Right lobe of liver (tissue), 4 donors: ENCODE results near the gene COL6A5.

Experiments used
- POLR2A ChIP-seq: fragments of 450-650 bp; IDR thresholded peaks from one replicate; pipeline ENCODE4 v1.6.1; 2017; ENCODE audit warnings: antibody characterized with exemption, mild to moderate bottlenecking
- TF ChIP-seq, protein P1 (sequence below), 4 donors: fragments of 200-600 bp in 3 of 4; fragments of 450-650 bp in 1 of 4; IDR thresholded peaks; one replicate each; pipeline versions ENCODE4 v1.5.1 to v1.8.0; 2016 to 2022; ENCODE audit warnings: antibody characterized with exemption in 4 of 4, mild to moderate bottlenecking in 2 of 4
- donor health status: DM: no; HTN: no; CAD: no.
- donor health status: DM: no; HTN: no; CAD: no.
- donor health status: DM: no; HTN: yes; CAD: no.

DNA sequence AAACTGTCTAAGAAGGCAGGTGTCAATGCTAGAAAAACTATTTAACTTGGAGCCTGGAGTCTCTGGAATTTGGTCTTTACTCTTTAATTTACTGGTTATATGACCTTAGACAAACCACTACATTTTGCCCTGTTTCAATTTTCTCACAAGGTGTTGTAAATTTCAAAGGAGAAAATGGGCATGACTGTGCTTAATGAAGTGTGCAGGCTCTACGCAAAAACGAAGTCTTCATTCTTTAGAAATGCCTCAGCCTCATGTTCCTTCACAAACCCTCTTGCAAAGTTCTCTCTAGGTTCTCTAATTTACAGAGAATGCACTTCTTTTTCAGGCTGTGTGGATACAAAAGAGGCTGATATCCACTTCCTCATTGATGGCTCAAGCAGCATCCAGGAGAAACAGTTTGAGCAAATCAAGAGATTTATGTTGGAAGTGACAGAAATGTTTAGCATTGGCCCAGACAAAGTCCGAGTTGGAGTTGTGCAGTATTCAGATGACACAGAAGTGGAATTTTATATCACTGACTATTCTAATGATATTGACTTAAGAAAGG is 39.1 kb downstream of the COL6A5 start:
- no peak for TF ChIP-seq POLR2A
- TF ChIP-seq, protein P1, sequence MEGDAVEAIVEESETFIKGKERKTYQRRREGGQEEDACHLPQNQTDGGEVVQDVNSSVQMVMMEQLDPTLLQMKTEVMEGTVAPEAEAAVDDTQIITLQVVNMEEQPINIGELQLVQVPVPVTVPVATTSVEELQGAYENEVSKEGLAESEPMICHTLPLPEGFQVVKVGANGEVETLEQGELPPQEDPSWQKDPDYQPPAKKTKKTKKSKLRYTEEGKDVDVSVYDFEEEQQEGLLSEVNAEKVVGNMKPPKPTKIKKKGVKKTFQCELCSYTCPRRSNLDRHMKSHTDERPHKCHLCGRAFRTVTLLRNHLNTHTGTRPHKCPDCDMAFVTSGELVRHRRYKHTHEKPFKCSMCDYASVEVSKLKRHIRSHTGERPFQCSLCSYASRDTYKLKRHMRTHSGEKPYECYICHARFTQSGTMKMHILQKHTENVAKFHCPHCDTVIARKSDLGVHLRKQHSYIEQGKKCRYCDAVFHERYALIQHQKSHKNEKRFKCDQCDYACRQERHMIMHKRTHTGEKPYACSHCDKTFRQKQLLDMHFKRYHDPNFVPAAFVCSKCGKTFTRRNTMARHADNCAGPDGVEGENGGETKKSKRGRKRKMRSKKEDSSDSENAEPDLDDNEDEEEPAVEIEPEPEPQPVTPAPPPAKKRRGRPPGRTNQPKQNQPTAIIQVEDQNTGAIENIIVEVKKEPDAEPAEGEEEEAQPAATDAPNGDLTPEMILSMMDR (IDR thresholded peaks at IDR 0.05): no peak
